Activated naive CD8-positive, alpha-beta T cell treated with anti-CD3 and anti-CD28 coated beads, Interleukin-2, amount 10 ng/mL, durations not matched to agents 7 days and 5 days (primary cell): Measurements from ENCODE around the gene SSMEM1. TPM values are rescaled to one million over a fixed set of nuclear protein-coding genes. Genes with fewer than 3 reads are reported as not detected.
"Not testable (repeated sequence)": the region's sequence is repeated elsewhere in the genome, so short reads cannot be mapped to it uniquely, and the experiment has no call there.

Experiments
- ATAC-seq: fragments of 150-1000 bp; cut with Tn5 transposase; one replicate; pipeline ENCODE4 v1.10.0; 2021; ENCODE audit warnings: low read depth, moderate library complexity
- POLR2A ChIA-PET: fragments of 350-600 bp; sonication (Branson Sonifier 250); formaldehyde crosslinking; loops from one replicate; lab custom pipeline; 2021; ENCODE audit warnings: antibody characterized with exemption; lab: Charles Lee
- DNase-seq: peaks from one replicate; pipeline ENCODE4 v3.0.0; 2021
- H3K27ac Mint-ChIP-seq: one replicate; pipeline ENCODE4 v1.8.0; 2022; ENCODE audit warnings: mild to moderate bottlenecking, mixed read lengths
- H3K27me3 Mint-ChIP-seq: one replicate; pipeline ENCODE4 v1.8.0; 2022; ENCODE audit warnings: mild to moderate bottlenecking, moderate library complexity, mixed read lengths
- H3K36me3 Mint-ChIP-seq: one replicate; pipeline ENCODE4 v1.8.0; 2021; ENCODE audit warnings: mild to moderate bottlenecking, mixed read lengths
- H3K4me1 Mint-ChIP-seq: one replicate; pipeline ENCODE4 v1.8.0; 2021; ENCODE audit warnings: mixed read lengths
- H3K4me3 Mint-ChIP-seq: one replicate; pipeline ENCODE4 v1.8.0; 2022; ENCODE audit warnings: mild to moderate bottlenecking, moderate library complexity, mixed read lengths
- H3K9me3 Mint-ChIP-seq: one replicate; pipeline ENCODE4 v1.8.0; 2021; ENCODE audit warnings: mixed read lengths
- total RNA-seq, 2 experiments: library from RNA; stranded (reverse); gene quantifications; one replicate each; pipeline ENCODE4 v1.2.3, GENCODE V29; 2021

The SSMEM1 gene
- total RNA-seq, 2 experiments from 2014 or later = not detected

GRCh38 chr7:130242198-130243014 is 34.7 kb downstream of the SSMEM1 start:
- H3K9me3 Mint-ChIP-seq = peaks cover 5% of the 10 kb centered on the region
- POLR2A ChIA-PET = no interaction called here
- DNase-seq = peak; percentile 72
- peaks cover 16% of the 10 kb centered on the region for H3K27me3 Mint-ChIP-seq
- peak; percentile 84 for ATAC-seq
- H3K4me1 Mint-ChIP-seq = peaks cover 7% of the 10 kb centered on the region
- H3K4me3 Mint-ChIP-seq = peak overlapping the region; percentile 7
- H3K27ac Mint-ChIP-seq = no peak overlapping the region
- peaks cover 4% of the 10 kb centered on the region for H3K36me3 Mint-ChIP-seq

- H3K9me3 Mint-ChIP-seq, H3K4me1 Mint-ChIP-seq, H3K27ac Mint-ChIP-seq, ATAC-seq, H3K36me3 Mint-ChIP-seq, POLR2A ChIA-PET, DNase-seq: not testable (repeated sequence)
- Mint-ChIP-seq H3K27me3 (peaks cover 12% of the 10 kb centered on the region), H3K4me3 (peak overlapping the region; percentile 13)
These were observed 35.8 kb downstream of the SSMEM1 start for GRCh38 chr7:130243486-130243885.

GRCh38 chr7:130246491-130246890 is 38.8 kb downstream of the SSMEM1 start:
- peaks cover 10% of the 10 kb centered on the region for H3K9me3 Mint-ChIP-seq
- H3K4me3 Mint-ChIP-seq, H3K27ac Mint-ChIP-seq, DNase-seq, H3K27me3 Mint-ChIP-seq, H3K4me1 Mint-ChIP-seq, ATAC-seq, POLR2A ChIA-PET, H3K36me3 Mint-ChIP-seq: not testable (repeated sequence)

DNA sequence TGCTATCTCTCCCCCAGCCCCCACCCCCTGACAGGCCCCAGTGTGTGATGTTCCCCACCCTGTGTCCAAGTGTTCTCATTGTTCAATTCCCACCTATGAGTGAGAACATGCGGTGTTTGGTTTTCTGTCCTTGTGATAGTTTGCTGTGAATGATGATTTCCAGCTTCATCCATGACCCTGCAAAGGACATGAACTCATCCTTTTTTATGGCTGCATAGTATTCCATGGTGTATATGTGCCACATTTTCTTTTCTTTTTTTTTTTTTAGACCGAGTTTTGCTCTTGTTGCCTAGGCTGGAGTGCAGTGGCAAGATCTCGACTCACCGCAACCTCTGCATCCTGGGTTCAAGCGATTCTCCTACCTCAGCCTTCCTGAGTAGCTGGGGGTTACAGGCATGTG is 41.2 kb downstream of the SSMEM1 start:
- POLR2A ChIA-PET, H3K36me3 Mint-ChIP-seq, H3K27ac Mint-ChIP-seq, DNase-seq, H3K4me1 Mint-ChIP-seq, H3K27me3 Mint-ChIP-seq, H3K4me3 Mint-ChIP-seq, ATAC-seq: not testable (repeated sequence)
- peaks cover 26% of the 10 kb centered on the region for H3K9me3 Mint-ChIP-seq

DNA sequence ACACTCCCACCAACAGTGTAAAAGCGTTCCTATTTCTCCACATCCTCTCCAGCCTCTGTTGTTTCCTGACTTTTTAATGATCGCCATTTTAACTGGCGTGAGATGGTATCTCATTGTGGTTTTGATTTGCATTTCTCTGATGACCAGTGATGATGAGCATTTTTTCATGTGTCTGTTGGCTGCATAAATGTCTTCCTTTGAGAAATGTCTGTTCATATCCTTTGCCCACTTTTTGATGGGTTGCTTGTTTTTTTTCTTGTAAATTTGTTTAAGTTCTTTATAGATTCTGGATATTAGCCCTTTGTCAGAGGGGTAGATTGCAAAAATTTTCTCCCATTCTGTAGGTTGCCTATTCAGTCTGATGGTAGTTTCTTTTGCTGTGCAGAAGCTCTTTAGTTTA is 42.0 kb downstream of the SSMEM1 start:
- peaks cover 23% of the 10 kb centered on the region for H3K9me3 Mint-ChIP-seq
- H3K4me3 Mint-ChIP-seq, POLR2A ChIA-PET, H3K4me1 Mint-ChIP-seq, H3K27me3 Mint-ChIP-seq, H3K27ac Mint-ChIP-seq, DNase-seq, ATAC-seq, H3K36me3 Mint-ChIP-seq: not testable (repeated sequence)

DNA sequence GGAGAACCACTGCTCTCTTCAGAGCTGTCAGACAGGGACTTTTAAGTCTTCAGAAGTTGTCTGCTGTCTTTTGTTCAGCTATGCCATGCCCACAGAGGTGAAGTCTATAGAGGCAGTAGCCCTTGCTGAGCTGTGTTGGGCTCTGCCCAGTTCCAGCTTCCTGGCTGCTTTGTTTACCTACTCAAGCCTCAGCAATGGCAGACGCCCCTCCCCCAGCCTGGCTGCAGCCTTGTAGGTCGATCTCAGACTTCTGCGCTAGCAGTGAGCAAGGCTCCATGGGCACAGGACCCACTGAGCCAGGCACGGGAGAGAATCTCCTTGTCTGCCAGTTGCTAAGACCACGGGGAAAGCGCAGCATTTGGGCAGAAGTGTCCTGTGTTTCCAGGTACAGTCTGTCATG is 46.9 kb downstream of the SSMEM1 start:
- Mint-ChIP-seq H3K4me1 (no peaks in the 10 kb centered on the region), H3K27me3 (peaks cover 2% of the 10 kb centered on the region), H3K27ac (no peak overlapping the region), H3K9me3 (peaks cover 32% of the 10 kb centered on the region), H3K36me3 (peaks cover 2% of the 10 kb centered on the region), H3K4me3 (no peak overlapping the region)
- no peak for ATAC-seq
- POLR2A ChIA-PET = no interaction called here
- no peak for DNase-seq

- peaks cover 2% of the 10 kb centered on the region for H3K36me3 Mint-ChIP-seq
- no peak overlapping the region for H3K4me3 Mint-ChIP-seq
These were observed 49.0 kb downstream of the SSMEM1 start for GRCh38 chr7:130256704-130257103.

GRCh38 chr7:130258494-130259078 is 50.9 kb downstream of the SSMEM1 start:
- POLR2A ChIA-PET = no interaction called here
- ATAC-seq (no peak), DNase-seq (no peak)
- Mint-ChIP-seq H3K27me3 (no peaks in the 10 kb centered on the region), H3K4me1 (no peaks in the 10 kb centered on the region), H3K27ac (no peak overlapping the region), H3K9me3 (peaks cover 17% of the 10 kb centered on the region), H3K4me3 (no peak overlapping the region), H3K36me3 (peaks cover 2% of the 10 kb centered on the region)

More at GRCh38 chr7:130256704-130257103, 49.0 kb downstream of the SSMEM1 start:
- H3K4me1 Mint-ChIP-seq = no peaks in the 10 kb centered on the region
- ATAC-seq (no peak), DNase-seq (no peak)
- H3K9me3 Mint-ChIP-seq = peaks cover 31% of the 10 kb centered on the region
- no peak overlapping the region for H3K27ac Mint-ChIP-seq
- peaks cover 2% of the 10 kb centered on the region for H3K27me3 Mint-ChIP-seq
- POLR2A ChIA-PET = no interaction called here

DNA sequence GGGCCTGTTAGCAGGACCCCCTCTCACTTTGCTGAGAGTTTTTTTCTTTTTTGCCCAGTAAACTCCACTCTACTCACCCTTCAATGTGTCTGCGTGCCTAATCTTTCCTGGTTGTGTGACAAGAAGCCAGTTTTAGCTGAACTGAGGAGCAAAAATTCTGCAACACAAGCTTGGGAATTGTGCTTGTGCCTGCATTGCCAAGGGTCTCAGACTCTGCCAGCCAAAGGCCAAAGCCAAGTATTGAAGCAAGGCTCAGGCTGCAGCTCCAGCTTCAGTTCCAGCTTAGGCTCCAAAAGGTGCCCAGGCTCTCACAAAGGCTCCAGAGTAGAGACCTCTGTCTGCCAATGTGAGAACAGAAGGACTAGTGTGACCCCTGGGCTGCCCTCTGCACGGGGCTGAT is 54.8 kb downstream of the SSMEM1 start:
- H3K4me3 Mint-ChIP-seq = no peak overlapping the region
- peaks cover 2% of the 10 kb centered on the region for H3K36me3 Mint-ChIP-seq
- H3K4me1 Mint-ChIP-seq = no peaks in the 10 kb centered on the region
- ATAC-seq (no peak), DNase-seq (no peak)
- H3K27me3 Mint-ChIP-seq = no peaks in the 10 kb centered on the region
- POLR2A ChIA-PET = no interaction called here
- no peak overlapping the region for H3K27ac Mint-ChIP-seq
- peaks cover 9% of the 10 kb centered on the region for H3K9me3 Mint-ChIP-seq

DNA sequence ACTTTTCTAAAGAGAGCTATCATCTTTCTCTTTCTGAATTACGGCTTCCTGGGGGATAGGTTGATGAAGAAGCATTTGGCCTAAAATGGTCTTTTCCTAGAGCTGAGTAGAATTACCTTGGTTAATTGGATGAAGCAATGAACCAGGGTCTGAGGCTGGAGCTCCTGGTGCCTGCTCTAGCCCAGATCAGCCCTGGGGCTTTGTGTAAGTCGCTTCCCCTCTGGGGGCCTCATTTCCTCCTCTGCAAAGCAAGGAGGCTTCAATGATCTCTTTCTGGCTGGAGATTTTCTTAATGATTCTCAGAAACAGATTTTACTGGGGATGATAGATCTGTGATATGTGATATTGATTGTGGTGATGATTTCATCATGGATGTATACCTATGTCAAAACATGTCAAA is 55.5 kb downstream of the SSMEM1 start:
- H3K4me1 Mint-ChIP-seq = no peaks in the 10 kb centered on the region
- POLR2A ChIA-PET = no interaction called here
- DNase-seq = no peak
- no peak for ATAC-seq
- H3K27me3 Mint-ChIP-seq = no peaks in the 10 kb centered on the region
- H3K27ac Mint-ChIP-seq = no peak overlapping the region
- H3K9me3 Mint-ChIP-seq = peaks cover 9% of the 10 kb centered on the region
- H3K36me3 Mint-ChIP-seq = peaks cover 2% of the 10 kb centered on the region
- H3K4me3 Mint-ChIP-seq = no peak overlapping the region

Other genes with a start within 250 kb of the SSMEM1 start
- gene ZC3HC1, start 156.5 kb upstream of the SSMEM1 start, total RNA-seq = 10 to 100 TPM; 15.4 to 18.7 TPM
- 10 to 100 TPM; 15.6 to 15.7 TPM for gene KLHDC10, start 137.3 kb upstream of the SSMEM1 start, total RNA-seq
- gene TMEM209, start 2.5 kb upstream of the SSMEM1 start, total RNA-seq = 10 to 100 TPM; 39.5 to 43.9 TPM
- gene CPA2, start 59.0 kb downstream of the SSMEM1 start, total RNA-seq = not detected
- gene CPA4, start 85.3 kb downstream of the SSMEM1 start, total RNA-seq = not detected
- 1 to 10 TPM; 8.7 to 9.4 TPM for gene CPA5, start 137.0 kb downstream of the SSMEM1 start, total RNA-seq
- not detected for gene CPA1, start 172.6 kb downstream of the SSMEM1 start, total RNA-seq
- 10 to 100 TPM; 27.1 to 28.7 TPM for gene CEP41, start 233.2 kb downstream of the SSMEM1 start, total RNA-seq